Measurements from ENCODE around the gene PSG4.
"Not testable (repeated sequence)": the region's sequence is repeated elsewhere in the genome, so short reads cannot be mapped to it uniquely, and the experiment has no call there.

Gene PSG4

DNA sequence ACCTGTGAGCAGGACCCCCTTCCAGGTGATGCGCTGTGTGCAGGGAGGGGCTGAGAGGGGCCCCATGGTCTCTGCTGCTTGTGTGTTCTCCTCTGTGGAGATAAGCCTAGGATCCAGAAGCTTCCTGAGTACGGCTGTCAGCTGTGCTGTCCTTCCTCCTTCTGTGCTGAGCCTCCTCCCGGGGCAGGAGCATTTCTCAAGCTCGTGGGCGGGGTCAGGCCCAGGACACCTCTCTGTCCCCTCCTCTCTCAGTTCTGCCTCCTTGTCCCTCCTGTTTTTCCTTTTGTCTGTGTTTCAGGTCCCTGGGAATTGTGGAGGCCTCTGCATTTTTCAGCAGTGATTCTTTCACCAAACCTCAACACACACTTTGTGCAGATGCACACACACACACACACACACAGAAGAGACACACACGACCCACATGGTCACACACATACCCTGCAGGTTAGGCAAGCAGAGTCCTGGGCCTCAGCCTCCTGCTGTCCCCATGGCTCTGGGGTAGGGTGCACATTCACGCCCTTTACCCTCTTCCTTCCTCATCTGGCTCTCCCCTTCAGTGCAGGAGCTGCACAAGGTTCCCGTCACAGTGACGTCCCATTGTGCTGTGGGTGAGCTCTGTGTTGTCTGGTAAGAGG is at the start of gene PSG4:
Gene PSG4 (minus strand): TSS at position 168 of the 635 bp plus-strand sequence. CDS start 102 bp downstream, at position 66.
- DNase-seq: not testable (repeated sequence)

DNA sequence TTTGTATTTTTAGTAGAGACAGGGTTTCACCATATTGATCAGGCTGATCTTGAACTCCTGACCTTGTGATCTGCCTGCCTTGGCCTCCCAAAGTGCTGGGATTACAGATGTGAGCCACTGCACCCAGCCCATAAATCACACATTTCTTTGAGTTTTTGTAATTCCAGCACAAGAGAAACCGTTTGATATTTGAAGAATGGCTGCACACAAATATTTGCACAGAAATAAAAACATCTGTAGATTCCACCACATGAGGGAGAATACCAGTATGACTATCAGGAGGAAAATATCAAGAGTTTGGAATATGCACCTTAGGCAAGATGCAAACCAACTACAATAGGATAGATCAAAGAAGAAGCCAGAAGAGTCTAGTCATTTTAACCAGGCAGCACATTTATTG is 46.0 kb upstream of the PSG4 start:
- not testable (repeated sequence) for DNase-seq

DNA sequence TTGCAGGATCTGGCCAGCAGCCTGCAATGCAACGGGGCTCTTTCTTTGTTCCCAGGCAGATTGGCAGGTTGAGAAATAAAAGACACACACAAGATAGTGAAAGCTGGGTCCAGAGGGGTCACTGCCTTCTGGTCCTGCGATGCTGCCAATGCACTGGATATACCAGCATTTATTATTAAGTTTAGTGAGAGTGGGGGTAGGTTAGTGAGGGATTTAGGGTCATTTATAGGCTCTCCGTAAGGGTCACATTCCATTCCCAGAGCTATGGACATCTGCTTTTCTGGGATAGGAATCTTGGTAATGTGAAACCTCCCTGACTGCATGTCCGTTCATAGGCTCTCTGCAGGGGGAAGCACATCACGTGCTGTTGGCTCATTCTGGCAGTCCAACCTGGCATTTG is 44.9 kb upstream of the PSG4 start:
- not testable (repeated sequence) for DNase-seq

DNA sequence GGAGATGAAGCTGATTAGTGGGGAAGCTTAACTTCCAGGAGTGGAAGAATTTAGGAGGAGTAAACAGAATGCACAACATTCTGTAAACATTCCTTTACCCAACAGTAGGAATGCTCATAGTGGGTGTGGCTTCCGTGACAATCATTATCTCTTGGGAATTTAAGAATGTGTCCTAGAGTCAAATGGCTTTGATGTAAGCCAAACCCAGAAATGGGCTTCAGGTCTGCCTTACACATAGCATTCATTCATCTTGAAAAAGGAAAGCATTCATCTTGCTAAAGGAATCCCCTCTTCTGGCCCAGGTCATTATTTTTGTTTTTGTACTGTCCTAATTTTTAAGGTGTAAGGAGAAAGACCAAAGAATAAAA is 43.2 kb upstream of the PSG4 start:
- DNase-seq: not testable (repeated sequence)

DNA sequence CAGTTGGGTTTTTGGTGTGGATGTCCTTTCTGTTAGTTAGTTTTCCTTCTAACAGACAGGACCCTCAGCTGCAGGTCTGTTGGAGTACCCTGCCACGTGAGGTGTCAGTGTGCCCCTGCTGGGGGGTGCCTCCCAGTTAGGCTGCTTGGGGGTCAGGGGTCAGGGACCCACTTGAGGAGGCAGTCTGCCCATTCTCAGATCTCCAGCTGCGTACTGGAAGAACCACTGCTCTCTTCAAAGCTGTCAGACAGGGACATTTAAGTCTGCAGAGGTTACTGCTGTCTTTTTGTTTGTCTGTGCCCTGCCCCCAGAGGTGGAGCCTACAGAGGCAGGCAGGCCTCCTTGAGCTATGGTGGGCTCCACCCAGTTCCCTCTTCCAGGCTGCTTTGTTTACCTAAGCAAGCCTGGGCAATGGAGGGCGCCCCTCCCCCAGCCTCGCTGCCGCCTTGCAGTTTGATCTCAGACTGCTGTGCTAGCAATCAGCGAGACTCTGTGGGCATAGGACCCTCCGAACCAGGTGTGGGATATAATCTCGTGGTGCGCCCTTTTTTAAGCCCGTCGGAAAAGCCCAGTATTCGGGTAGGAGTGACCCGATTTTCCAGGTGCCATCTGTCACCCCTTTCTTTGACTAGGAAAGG is 41.9 kb upstream of the PSG4 start:
- DNase-seq: not testable (repeated sequence)

DNA sequence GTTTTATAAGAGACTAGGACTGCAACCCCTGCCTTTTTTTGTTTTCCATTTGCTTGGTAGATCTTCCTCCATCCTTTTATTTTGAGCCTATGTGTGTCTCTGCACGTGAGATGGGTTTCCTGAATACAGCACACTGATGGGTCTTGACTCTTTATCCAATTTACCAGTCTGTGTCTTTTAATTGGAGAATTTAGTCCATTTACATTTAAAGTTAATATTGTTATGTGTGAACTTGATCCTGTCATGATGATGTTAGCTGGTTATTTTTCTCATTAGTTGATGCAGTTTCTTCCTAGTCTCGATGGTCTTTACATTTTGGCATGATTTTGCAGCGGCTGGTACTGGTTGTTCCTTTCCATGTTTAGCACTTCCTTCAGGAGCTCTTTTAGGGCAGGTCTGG is 40.4 kb upstream of the PSG4 start:
- DNase-seq: not testable (repeated sequence)

DNA sequence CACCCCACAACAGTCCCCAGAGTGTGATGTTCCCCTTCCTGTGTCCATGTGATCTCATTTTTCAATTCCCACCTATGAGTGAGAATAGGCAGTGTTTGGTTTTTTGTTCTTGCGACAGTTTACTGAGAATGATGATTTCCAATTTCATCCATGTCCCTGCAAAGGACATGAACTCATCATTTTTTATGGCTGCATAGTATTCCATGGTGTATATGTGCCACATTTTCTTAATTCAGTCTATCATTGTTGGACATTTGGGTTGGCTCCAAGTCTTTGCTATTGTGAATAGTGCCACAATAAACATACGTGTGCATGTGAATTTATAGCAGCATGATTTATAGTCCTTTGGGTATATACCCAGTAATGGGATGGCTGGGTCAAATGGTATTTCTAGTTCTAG is 36.8 kb upstream of the PSG4 start:
- DNase-seq: not testable (repeated sequence)

DNA sequence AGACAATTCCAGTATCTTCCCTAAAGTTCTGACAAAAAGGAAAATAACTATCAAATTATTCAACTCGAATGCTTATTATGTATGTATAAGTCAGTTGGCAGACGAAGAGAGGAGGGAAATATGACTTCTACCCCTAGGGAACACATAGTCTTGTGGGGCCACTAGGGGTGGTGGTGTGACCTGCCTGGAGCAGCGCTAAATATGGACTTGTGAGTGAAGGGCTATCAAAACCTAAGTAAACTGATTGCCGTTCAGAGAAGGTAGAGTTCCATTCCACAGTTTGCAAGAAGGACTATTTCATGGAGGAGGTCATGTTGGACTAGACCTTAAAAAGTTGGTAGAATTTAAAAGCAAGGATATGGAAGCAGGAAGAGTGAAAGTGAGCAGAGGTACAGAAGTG is 32.8 kb upstream of the PSG4 start:
- DNase-seq: not testable (repeated sequence)

DNA sequence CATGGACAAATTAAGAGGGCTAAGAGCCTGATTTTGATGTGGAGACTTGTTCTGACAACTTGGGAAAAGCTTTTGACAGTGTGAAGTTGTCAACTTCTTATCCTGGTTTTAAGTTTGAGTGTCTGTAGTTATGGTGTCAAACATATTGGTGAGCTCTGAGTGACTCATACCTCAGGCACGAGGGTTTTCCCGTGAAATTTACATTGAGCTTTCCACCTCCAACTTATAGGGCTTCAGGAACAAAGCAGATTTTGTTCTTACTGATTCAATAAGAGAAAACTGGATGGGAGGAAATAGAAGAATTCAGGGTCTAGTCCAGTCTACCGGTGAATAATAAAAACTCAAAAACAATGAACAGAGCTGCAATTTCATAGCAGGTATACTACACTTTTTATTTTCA is 30.2 kb upstream of the PSG4 start:
- DNase-seq: not testable (repeated sequence)

DNA sequence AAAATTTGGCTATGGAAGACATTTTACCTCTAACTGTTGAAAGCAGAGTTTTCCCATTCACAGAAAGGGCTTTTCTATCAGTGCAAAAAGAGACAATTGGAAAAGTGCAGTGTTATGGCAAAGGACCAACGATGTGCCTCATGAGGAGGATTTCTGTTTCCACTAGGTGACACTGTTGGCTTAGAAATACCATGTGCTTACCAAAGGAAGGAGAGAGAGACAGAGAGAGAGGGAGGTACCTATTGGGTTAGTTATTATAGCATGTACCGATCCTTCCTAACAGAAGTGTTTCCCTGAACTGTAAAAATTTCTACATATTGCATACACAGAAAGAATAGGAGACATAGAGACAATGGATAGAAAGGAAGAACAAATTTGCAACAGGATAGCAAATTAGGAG is 23.9 kb upstream of the PSG4 start:
- no peak for DNase-seq

DNA sequence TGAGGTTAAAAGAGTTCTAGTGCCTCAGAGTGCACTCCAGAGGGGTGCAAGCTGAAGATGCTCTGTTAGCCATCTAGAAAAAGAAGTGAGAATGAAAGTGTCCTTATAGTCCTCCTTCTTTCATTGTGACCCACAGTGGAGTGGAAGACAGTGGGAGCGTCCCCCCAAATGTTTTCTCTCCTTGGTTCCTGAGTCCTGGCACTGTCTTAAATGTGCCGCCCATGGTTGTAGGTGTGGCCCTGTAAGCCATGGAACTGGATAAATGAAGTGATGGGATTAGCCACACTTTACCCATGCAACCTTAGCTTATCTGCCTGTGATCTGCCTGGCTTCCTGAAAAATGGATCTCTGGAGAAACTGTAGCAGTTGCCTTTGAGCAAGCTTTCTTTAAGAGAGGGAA is 23.3 kb upstream of the PSG4 start:
- not testable (repeated sequence) for DNase-seq

DNA sequence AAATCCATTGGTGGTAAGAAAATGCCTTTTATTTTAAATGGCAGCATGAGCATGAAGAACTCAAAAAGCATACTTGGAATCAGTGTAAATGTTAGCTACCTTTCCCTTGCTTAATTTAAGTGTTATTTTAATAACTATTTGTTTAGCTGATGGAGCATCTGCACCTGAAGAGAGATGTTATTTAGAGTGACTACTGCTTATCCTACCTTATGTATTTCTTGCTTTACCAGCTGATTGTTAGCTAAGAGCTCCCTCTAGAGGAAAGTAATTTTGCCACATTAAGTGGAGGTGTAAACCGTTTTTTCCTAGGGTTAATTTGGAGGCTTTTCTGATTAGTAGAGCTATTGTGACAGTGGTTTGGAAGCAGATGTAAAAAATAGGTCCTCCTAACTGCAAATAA is 21.5 kb upstream of the PSG4 start:
- not testable (repeated sequence) for DNase-seq

DNA sequence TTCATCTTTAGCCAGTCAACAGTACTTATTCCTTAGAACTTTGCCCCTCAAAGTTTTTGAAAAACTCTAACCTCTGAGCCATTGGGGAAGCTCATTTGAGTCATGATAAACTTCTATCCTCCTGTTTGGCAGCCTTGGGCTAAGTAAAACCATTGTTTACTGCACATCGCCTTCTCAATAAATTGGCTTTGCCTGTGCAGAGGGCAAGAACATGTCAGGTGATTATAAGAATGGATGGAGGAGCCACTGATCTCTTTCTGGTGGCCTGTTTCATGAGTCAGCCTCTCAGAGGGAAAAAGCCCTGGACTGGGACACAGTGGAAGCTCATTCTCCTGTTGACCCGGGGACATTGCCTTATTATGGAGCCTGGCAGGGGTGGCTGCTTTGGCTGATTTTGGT is 19.4 kb upstream of the PSG4 start:
- no peak for DNase-seq

DNA sequence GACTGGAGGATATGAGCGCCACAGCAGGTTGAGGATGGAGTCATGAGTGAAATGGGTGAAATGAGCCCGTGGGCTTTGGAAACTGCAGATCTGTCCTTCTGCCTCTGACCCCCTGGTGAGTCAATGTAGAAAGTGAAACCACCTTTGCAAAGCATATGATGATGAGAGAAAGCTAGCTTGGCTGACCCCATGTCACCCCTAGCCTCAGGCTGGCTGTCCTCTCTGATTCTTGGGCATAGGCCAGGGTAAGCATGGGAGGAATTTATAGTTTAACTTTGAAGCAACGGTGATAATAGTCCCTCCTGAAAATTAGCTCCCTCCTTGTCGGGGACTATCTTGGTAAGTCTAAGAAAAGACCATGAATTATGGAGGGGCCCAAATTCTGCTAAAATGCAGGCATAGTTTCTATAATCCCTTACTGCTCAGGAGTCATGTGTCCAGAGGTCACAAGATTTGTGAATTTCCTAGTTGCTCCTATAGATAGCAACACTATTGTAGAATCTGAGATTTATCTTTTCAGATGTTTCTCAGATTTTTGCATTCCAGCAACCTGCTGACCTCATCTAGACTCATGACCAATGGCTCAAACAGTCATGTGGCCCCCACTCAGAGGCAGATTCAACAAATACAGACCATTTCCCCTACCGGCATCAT is 18.9 kb upstream of the PSG4 start:
- not testable (repeated sequence) for DNase-seq

DNA sequence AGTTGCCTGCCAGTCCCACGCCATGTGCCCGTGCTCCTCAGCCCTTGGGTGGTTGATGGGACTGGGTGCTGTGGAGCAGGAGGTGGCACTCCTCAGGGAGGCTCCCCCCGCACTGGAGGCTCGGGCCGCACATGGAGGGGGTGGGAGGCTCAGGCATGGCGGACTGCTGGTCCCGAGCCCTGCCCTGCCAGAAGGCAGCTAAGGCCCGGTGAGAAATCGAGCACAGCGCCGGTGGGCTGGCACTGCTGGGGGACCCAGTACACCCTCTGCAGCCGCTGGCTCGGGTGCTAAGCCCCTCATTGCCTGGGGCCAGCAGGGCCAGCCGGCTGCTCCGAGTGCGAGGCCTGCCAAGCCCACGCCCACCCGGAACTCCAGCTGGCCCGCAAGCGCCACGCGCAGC is 16.5 kb upstream of the PSG4 start:
- DNase-seq: not testable (repeated sequence)

DNA sequence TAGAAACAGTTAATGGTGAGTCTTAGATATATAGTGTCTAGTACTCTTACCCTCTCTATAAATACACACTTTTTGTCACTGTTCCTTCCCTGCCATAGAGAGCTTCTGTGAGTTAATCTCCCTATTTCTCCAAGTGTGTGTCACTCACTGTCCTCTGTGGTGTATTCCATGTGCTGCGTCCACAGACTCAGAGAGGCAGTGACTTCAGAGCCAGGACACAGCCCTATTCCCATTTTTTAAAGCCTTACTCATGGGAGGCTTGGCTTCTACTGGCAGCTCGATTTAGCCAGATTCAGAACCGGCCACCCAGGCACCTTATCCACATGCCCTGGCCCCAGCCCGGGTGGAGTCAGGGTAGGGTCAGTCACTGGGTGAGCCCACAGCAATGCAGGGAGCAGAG is 13.7 kb upstream of the PSG4 start:
- DNase-seq: not testable (repeated sequence)

DNA sequence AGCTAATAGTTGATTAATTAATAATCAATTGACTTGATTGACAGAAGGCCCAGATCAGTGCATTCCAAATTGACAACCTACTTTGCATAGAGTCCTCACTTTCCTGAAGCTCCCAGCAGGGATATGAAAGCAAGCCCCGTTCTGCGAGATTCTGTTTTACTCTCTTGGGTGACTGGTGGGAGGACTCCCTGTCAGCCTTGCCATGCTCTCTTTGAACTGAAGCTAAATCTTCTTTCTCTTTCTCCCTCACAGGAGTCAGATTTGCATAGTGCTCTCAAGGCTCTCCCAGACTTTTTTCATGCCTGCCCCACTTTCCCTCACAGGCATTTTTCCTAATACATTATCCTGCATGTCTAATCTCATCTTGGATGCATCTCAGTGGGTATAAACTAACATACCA is 10.4 kb upstream of the PSG4 start:
- not testable (repeated sequence) for DNase-seq

DNA sequence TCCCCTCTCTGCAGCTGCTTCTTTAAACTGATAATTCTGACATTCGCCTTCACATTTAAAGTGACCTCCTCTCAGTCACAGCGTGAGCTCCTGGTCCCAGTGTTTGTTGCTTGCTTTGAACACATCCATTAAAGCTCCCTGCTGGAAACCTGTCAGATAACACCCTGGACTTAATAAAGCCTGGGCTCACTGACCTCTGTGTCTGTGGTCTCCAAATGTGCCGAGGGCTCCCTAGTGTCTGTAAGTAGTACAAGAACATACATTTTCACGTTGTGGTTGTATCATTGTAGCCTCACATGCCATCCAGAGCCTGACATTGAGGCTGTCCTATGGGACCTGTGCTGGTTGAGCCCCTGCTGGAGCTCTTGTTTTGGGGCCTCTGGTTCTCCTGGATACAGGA is 2.6 kb upstream of the PSG4 start:
- no peak for DNase-seq

DNA sequence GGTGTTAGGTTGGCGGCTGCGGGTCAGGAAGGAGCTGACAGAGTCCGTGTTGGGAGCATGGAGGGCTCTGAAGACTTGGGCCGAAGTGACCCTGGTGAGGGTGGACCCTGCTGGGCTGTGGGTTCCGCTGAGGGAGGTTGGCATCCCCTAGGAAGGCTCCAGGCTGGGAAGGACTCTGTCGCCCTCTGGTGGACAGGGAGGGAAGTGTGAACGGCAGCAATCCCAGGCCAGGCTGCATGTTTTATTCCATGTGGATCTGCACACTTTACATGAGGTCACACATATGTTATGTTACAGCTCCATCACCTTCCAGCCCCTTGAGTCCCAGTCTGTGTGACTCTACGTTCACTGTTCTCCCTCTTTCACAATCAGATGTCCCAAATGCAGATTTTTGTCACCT is 1.7 kb upstream of the PSG4 start:
- DNase-seq: not testable (repeated sequence)

DNA sequence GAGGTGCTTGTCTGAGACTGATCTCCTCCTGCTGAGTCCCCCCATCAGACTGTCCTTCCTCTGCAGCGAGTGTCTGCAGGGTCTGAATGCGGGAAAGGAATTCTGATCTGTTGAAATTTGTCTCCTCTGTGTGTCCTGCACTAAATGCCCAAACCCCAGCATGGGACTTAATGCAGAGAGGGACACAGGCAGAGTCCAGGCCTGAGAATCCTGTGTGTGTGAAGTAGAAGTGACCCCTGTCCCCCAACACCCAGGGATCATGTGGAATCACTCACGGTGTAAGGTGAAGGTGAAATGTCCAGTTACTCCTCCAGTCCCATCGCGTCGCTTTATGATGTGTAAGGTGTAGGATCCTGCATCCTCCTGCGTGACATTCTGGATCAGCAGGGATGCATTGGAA is 1.8 kb downstream of the PSG4 start:
- not testable (repeated sequence) for DNase-seq

DNA sequence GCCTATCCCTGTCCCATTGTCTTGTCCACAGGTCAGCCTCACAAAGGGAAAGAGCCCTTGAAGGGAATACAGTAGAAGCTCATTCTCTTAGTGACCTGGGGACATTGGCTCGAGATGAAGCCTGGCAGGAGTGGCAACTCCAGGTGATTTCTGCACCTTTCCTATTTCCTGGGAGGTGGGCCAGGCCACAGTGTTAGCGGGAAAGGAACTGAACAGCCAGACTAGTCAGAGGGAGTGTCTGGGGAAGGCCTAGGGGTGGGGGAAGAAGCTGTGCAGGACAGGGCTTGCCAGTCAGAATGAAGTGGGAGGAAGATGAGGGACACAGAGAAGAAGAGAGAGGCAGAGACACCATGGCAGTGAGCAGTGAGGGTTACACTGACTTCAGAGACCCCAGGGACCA is 3.5 kb downstream of the PSG4 start:
- not testable (repeated sequence) for DNase-seq

DNA sequence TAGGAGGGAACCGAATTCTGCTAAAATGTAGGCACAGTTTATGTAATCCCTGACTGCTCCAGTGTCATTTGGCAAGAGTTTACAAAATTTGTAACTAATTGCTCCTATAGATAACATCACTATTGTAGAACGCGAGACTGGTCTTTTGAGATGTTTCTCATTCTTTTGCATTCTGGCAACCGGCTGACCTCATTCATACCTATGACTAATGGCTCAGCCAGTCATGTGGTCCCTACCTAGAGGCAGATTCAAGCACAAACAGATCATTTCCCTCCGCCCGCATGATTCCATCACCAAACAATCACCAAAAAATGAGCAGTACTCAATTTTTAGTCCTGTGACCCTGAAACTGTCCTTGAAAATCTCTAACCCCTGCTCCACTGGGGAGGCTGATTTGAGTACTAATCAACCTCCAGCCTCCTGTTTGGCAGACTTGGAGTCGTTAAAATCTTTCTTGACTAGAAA is 4.1 kb downstream of the PSG4 start:
- DNase-seq: not testable (repeated sequence)

DNA sequence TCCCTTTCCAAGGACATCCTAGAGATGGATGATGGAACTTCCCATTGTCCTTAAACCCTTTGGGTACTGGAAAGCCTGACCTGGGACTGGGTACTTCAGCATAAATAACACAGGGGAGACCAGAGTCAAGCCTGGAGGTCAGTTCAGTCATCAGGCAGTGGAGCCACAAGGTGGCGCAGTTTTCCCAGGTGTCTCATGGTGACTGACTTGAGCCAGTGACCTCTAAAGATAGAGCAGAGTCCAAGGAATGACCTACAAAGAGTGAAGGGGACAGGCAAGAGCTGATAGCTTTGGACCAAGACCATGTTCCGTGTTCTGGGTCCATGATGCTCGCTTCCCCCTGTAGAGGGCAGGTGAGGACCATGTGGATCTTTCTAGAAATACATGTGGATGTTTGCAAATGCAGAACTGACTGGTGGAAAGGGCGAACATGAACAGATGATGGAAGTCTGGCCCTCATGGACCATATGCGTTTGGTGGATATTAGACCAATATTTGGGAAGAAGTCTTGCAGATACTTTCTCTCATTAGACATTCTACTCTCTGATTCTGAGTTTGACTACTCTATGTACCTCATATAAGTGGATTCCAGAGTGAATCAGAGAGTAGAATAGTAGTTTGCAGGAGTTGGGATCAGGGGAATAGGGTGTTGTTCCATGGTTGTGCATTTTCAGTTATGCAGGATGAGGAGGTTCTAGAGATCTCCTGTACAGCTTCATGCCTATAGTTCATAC is 6.6 kb downstream of the PSG4 start:
- not testable (repeated sequence) for DNase-seq

Data from right forelimb (tissue), 1 donor.